Measurements from ENCODE around the gene ADNP. TPM values are rescaled to one million over a fixed set of nuclear protein-coding genes. Genes with fewer than 3 reads are reported as not detected.

The ADNP gene
- total RNA-seq, 2 experiments from 2014 or later = 41.9 to 47.1 TPM

GRCh38 chr20:50866036-50866685, 65.1 kb downstream of the ADNP start:
- DNase-seq (no peak), ATAC-seq (ENCODE audit: poor library complexity) (no peak)
- H3K4me1 ChIP-seq (ENCODE audit: insufficient read depth, low read length) = no peaks in the 10 kb centered on the region
- ChIA-PET CTCF (no interaction called here), POLR2A (no interaction called here)
- H3K4me3 ChIP-seq (ENCODE audit: low read length) = no peak overlapping the region
- peaks cover 2% of the 10 kb centered on the region for H3K36me3 ChIP-seq (ENCODE audit: insufficient read depth, low read length)
- Mint-ChIP-seq H3K36me3 (ENCODE audit: low read depth) (peaks cover 11% of the 10 kb centered on the region), H3K9me3 (no peaks in the 10 kb centered on the region), H3K4me1 (ENCODE audit: low read depth) (no peaks in the 10 kb centered on the region), H3K27me3 (no peaks in the 10 kb centered on the region), H3K4me3 (no peak overlapping the region), H3K27ac (no peak overlapping the region)
- intact Hi-C loops (cut with DNase I, micrococcal nuclease) = no loop called here
- H3K27ac ChIP-seq (ENCODE audit: low read depth in 1 of 2, low read length in 2 of 2) = no peak overlapping the region
- no peaks in the 10 kb centered on the region for H3K9me3 ChIP-seq (ENCODE audit: control insufficient read depth in 1 of 2, insufficient read depth in 1 of 2, low read length in 2 of 2)
- no peak for TF ChIP-seq CTCF (IDR thresholded peaks at IDR 0.05)
- H3K27me3 ChIP-seq (ENCODE audit: control insufficient read depth in 1 of 2, insufficient read depth in 2 of 2, low read length in 2 of 2) = no peaks in the 10 kb centered on the region

- TF ChIP-seq CTCF (IDR thresholded peaks at IDR 0.05) = no peak
- Histone ChIP-seq H3K9me3 (ENCODE audit: control insufficient read depth in 1 of 2, insufficient read depth in 1 of 2, low read length in 2 of 2) (no peaks in the 10 kb centered on the region), H3K27ac (ENCODE audit: low read depth in 1 of 2, low read length in 2 of 2) (no peak overlapping the region), H3K4me1 (ENCODE audit: insufficient read depth, low read length) (no peaks in the 10 kb centered on the region), H3K36me3 (ENCODE audit: insufficient read depth, low read length) (peaks cover 2% of the 10 kb centered on the region), H3K4me3 (ENCODE audit: low read length) (no peak overlapping the region), H3K27me3 (ENCODE audit: control insufficient read depth in 1 of 2, insufficient read depth in 2 of 2, low read length in 2 of 2) (no peaks in the 10 kb centered on the region)
- peaks cover 11% of the 10 kb centered on the region for H3K36me3 Mint-ChIP-seq (ENCODE audit: low read depth)
- no peaks in the 10 kb centered on the region for H3K9me3 Mint-ChIP-seq
- ATAC-seq (ENCODE audit: poor library complexity) (no peak), DNase-seq (no peak)
- no peak overlapping the region for H3K4me3 Mint-ChIP-seq
- ChIA-PET CTCF (no interaction called here), POLR2A (no interaction called here)
- intact Hi-C loops (cut with DNase I, micrococcal nuclease) = no loop called here
- no peaks in the 10 kb centered on the region for H3K27me3 Mint-ChIP-seq
- H3K4me1 Mint-ChIP-seq (ENCODE audit: low read depth) = no peaks in the 10 kb centered on the region
- H3K27ac Mint-ChIP-seq = no peak overlapping the region
Observed at GRCh38 chr20:50865591-50865990, 65.6 kb downstream of the ADNP start.

- Histone ChIP-seq H3K4me1 (ENCODE audit: insufficient read depth, low read length) (no peaks in the 10 kb centered on the region), H3K36me3 (ENCODE audit: insufficient read depth, low read length) (peaks cover 2% of the 10 kb centered on the region), H3K9me3 (ENCODE audit: control insufficient read depth in 1 of 2, insufficient read depth in 1 of 2, low read length in 2 of 2) (no peaks in the 10 kb centered on the region), H3K27me3 (ENCODE audit: control insufficient read depth in 1 of 2, insufficient read depth in 2 of 2, low read length in 2 of 2) (no peaks in the 10 kb centered on the region), H3K27ac (ENCODE audit: low read depth in 1 of 2, low read length in 2 of 2) (no peak overlapping the region), H3K4me3 (ENCODE audit: low read length) (no peak overlapping the region)
- no peak for DNase-seq
- TF ChIP-seq CTCF (IDR thresholded peaks at IDR 0.05) = no peak
- no peaks in the 10 kb centered on the region for H3K4me1 Mint-ChIP-seq (ENCODE audit: low read depth)
- no peaks in the 10 kb centered on the region for H3K9me3 Mint-ChIP-seq
- H3K27ac Mint-ChIP-seq = no peak overlapping the region
- peaks cover 11% of the 10 kb centered on the region for H3K36me3 Mint-ChIP-seq (ENCODE audit: low read depth)
- POLR2A ChIA-PET = no interaction called here
- intact Hi-C loops (cut with DNase I, micrococcal nuclease) = no loop called here
- H3K4me3 Mint-ChIP-seq = no peak overlapping the region
- ATAC-seq (ENCODE audit: poor library complexity) = no peak
- H3K27me3 Mint-ChIP-seq = no peaks in the 10 kb centered on the region
- CTCF ChIA-PET = no interaction called here
Observed at GRCh38 chr20:50865114-50865513, 66.1 kb downstream of the ADNP start.
